ENCODE data around the gene MRPL37. TPM values are rescaled to one million over a fixed set of nuclear protein-coding genes. Genes with fewer than 3 reads are reported as not detected.

Gene MRPL37
- total RNA-seq, 1 donor from 2014 or later = 64.1 TPM

GRCh38 chr1:54172614-54173599, 27.1 kb upstream of the MRPL37 start:
- intact Hi-C loops (cut with micrococcal nuclease) = no loop called here
- Mint-ChIP-seq H3K27me3 (no peaks in the 10 kb centered on the region), H3K9me3 (no peaks in the 10 kb centered on the region), H3K36me3 (ENCODE audit: low read depth) (peaks cover 7% of the 10 kb centered on the region), H3K27ac (no peak overlapping the region), H3K4me1 (no peaks in the 10 kb centered on the region), H3K4me3 (no peak overlapping the region)
- no peak for ATAC-seq (ENCODE audit: low read depth)
- TF ChIP-seq, protein P1, sequence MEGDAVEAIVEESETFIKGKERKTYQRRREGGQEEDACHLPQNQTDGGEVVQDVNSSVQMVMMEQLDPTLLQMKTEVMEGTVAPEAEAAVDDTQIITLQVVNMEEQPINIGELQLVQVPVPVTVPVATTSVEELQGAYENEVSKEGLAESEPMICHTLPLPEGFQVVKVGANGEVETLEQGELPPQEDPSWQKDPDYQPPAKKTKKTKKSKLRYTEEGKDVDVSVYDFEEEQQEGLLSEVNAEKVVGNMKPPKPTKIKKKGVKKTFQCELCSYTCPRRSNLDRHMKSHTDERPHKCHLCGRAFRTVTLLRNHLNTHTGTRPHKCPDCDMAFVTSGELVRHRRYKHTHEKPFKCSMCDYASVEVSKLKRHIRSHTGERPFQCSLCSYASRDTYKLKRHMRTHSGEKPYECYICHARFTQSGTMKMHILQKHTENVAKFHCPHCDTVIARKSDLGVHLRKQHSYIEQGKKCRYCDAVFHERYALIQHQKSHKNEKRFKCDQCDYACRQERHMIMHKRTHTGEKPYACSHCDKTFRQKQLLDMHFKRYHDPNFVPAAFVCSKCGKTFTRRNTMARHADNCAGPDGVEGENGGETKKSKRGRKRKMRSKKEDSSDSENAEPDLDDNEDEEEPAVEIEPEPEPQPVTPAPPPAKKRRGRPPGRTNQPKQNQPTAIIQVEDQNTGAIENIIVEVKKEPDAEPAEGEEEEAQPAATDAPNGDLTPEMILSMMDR (IDR thresholded peaks at IDR 0.05) = no peak
- no peak for DNase-seq
- ChIA-PET CTCF (no interaction called here), POLR2A (no interaction called here)

DNA sequence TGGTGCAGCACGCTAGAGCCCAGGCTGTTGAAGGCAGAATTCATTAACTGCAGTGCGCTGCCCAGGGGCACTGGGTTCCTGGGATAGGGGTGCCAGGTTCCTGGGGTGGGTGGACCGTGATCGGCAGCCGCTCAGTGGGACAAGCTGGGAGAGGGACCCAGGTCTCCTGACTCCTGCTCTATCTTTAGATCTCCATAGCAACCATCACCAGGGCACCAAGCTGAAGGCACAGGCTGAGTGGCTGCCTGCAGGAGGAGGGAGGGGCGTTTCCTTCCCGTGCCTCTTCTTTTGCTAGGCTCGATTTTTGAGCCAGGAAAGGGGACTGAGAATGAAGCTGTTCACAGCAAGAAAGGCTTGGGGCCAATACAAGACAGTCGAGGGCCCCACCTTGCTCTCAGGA, 26.3 kb upstream of the MRPL37 start:
- ChIA-PET CTCF (no interaction called here), POLR2A (no interaction called here)
- no peaks in the 10 kb centered on the region for H3K9me3 Mint-ChIP-seq
- peaks cover 14% of the 10 kb centered on the region for H3K36me3 Mint-ChIP-seq (ENCODE audit: low read depth)
- H3K4me3 Mint-ChIP-seq = no peak overlapping the region
- no peak for ATAC-seq (ENCODE audit: low read depth)
- intact Hi-C loops (cut with micrococcal nuclease) = no loop called here
- H3K4me1 Mint-ChIP-seq = no peaks in the 10 kb centered on the region
- DNase-seq = no peak
- TF ChIP-seq, protein P1 (IDR thresholded peaks at IDR 0.05) = no peak
- no peaks in the 10 kb centered on the region for H3K27me3 Mint-ChIP-seq
- H3K27ac Mint-ChIP-seq = no peak overlapping the region

DNA sequence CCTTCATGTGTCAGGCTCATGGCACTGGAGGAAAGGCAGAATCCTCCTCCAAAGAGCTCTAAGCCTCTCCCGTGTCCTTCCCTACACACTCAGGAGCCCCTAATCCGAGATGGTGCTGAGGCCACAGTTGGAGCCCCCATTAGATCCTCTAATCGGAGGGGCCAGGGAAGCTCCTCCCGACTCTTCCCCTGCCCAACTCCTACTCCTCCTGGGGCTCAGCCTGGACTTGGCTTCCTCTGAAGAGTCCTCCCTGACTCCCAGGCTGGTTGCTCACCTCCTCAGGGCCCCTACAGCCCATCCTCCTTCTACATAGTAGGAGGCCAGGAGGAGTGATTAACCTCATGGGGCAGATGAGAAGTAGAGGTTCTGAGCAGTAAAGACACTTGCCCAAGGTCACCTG, 25.9 kb upstream of the MRPL37 start:
- no peaks in the 10 kb centered on the region for H3K27me3 Mint-ChIP-seq
- H3K4me3 Mint-ChIP-seq = no peak overlapping the region
- ATAC-seq (ENCODE audit: low read depth) (no peak), DNase-seq (no peak)
- H3K36me3 Mint-ChIP-seq (ENCODE audit: low read depth) = peaks cover 17% of the 10 kb centered on the region
- ChIA-PET CTCF (no interaction called here), POLR2A (no interaction called here)
- H3K4me1 Mint-ChIP-seq = no peaks in the 10 kb centered on the region
- H3K9me3 Mint-ChIP-seq = no peaks in the 10 kb centered on the region
- intact Hi-C loops (cut with micrococcal nuclease) = no loop called here
- TF ChIP-seq, protein P1 (IDR thresholded peaks at IDR 0.05) = no peak
- no peak overlapping the region for H3K27ac Mint-ChIP-seq

DNA sequence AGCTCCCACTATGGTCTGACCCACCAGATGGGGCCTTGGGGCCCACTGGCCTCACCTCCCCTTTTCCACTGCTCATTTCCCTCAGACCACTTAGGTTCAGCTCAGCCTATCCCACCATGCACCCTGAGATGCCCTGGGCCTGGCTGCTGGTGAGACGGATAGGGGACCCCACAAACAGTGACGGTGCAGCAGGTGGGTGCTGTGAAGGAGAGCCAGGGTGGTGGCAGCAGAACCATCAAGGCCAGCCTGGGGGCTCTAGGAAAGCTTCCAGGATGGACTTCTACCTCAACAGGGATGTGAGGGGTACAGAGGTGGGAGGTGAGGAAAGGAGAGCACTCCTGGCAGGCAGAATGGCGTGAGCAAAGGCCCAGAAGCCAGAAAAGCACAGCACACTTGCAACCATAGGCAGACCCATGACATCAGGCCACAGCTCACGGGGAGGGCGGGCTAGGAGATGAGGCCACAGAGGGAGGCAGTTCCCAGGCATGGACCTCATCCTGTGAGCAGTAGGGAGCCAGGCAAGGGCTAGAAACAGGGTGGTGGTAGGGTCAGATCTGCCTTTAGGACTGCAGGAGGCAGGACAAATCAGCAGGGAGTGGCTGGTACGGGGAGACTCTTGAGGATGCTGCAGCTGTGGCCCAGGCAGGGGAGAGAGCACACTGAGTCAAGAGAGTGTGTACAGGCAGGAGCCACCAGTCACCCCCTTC, 23.2 kb upstream of the MRPL37 start:
- ATAC-seq (ENCODE audit: low read depth) (no peak), DNase-seq (no peak)
- H3K4me3 Mint-ChIP-seq = no peak overlapping the region
- H3K27me3 Mint-ChIP-seq = no peaks in the 10 kb centered on the region
- ChIA-PET CTCF (no interaction called here), POLR2A (no interaction called here)
- H3K4me1 Mint-ChIP-seq = no peaks in the 10 kb centered on the region
- intact Hi-C loops (cut with micrococcal nuclease) = no loop called here
- H3K27ac Mint-ChIP-seq = no peak overlapping the region
- no peaks in the 10 kb centered on the region for H3K9me3 Mint-ChIP-seq
- TF ChIP-seq, protein P1 (IDR thresholded peaks at IDR 0.05) = no peak
- peaks cover 24% of the 10 kb centered on the region for H3K36me3 Mint-ChIP-seq (ENCODE audit: low read depth)

DNA sequence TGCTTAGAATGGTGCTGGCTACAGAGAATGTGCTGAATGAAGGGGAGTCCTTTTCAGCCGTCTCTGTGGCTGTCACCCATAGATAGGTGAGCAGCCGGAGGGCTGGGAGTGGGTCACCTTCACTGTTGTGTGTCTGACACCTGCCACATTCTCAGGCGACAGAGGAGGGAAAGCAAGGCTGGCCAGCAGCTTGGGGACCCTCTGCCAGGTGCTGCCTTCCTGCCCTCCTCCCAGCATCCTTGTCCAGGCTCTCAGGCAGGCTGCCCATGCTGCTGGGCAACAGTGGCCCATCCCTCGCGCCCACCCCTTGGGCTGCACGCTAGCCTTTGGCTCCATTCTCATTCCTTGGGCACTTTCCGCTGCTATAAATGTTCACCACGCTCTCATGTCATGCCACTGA, 22.2 kb upstream of the MRPL37 start:
- Mint-ChIP-seq H3K36me3 (ENCODE audit: low read depth) (peaks cover 22% of the 10 kb centered on the region), H3K27me3 (no peaks in the 10 kb centered on the region), H3K4me1 (no peaks in the 10 kb centered on the region), H3K4me3 (no peak overlapping the region), H3K9me3 (no peaks in the 10 kb centered on the region), H3K27ac (no peak overlapping the region)
- ATAC-seq (ENCODE audit: low read depth) = no peak
- TF ChIP-seq, protein P1 (IDR thresholded peaks at IDR 0.05) = no peak
- ChIA-PET POLR2A (no interaction called here), CTCF (no interaction called here)
- no peak for DNase-seq
- intact Hi-C loops (cut with micrococcal nuclease) = no loop called here

All from activated B cell treated with CpG ODN at 0.5 μM for 24 hours (primary cell).